ENCODE results near the gene FUT3.

GRCh38 chr19:5822181-5822844 is 28.9 kb downstream of the FUT3 start:
- TF ChIP-seq, protein P1, sequence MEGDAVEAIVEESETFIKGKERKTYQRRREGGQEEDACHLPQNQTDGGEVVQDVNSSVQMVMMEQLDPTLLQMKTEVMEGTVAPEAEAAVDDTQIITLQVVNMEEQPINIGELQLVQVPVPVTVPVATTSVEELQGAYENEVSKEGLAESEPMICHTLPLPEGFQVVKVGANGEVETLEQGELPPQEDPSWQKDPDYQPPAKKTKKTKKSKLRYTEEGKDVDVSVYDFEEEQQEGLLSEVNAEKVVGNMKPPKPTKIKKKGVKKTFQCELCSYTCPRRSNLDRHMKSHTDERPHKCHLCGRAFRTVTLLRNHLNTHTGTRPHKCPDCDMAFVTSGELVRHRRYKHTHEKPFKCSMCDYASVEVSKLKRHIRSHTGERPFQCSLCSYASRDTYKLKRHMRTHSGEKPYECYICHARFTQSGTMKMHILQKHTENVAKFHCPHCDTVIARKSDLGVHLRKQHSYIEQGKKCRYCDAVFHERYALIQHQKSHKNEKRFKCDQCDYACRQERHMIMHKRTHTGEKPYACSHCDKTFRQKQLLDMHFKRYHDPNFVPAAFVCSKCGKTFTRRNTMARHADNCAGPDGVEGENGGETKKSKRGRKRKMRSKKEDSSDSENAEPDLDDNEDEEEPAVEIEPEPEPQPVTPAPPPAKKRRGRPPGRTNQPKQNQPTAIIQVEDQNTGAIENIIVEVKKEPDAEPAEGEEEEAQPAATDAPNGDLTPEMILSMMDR (IDR thresholded peaks at IDR 0.05; ENCODE audit: insufficient read depth, low read length, poor library complexity, severe bottlenecking) = no peak
- no peak for TF ChIP-seq EZH2phosphoT487 (conservative IDR thresholded peaks at IDR 0.05; ENCODE audit: low read length)

Data from SU-DHL-6 (cell line).